DMS 273 (cell line): ENCODE results near the gene TRAIP.
"Not testable (repeated sequence)": the region's sequence is repeated elsewhere in the genome, so short reads cannot be mapped to it uniquely, and the experiment has no call there.

Experiments used
- DNase-seq: peaks from one replicate; lab custom pipeline; 2025; ENCODE audit not compliant: unreplicated experiment; lab: John Stamatoyannopoulos, UW

TRAIP gene

DNA sequence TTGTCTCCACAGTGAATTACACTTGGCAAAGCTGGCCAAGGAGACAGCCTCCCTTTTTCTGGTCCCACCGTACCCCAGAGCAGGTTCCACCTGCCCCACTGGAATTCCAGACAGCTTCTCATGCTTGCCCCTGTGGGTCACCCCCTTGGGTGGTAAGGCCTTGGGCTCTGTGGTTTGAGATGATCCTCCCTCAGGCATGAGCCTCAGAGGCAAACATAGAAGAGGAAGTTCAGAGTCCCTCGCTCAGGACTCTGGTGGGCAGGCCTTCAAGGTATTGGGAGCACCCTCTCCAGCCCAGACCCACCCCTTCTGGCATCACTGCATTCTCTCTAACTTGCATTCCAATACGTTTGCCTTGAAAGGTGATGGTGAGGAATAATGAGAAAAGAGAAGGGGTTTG is 25.0 kb downstream of the TRAIP start:
- no peak for DNase-seq

GRCh38 chr3:49826016-49826415 is 30.3 kb downstream of the TRAIP start:
- no peak for DNase-seq

DNA sequence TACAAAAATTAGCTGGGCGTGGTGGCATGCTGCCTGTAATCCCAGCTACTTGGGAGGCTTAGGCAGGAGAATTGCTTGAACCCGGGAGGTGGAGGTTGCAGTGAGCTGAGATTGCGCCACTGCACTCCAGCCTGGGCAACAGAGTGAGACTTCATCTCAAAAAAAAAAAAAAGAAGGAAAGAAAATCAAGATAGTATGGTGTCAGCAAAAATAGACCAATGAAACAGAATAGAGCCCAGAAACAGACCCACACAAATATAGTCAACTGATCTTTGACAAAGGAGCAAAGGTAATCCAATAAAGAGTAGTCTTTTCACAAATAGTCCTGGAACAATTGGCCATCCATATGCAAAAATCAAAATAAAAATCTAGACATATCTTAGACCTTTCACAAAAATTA is 33.2 kb downstream of the TRAIP start:
- DNase-seq = not testable (repeated sequence)

GRCh38 chr3:49813497-49814174 is 42.7 kb downstream of the TRAIP start, which contains the start of gene UBA7:
Gene UBA7, minus strand, starts transcription at chr3:49813953. Its CDS starts 166 bp downstream, at chr3:49813787.
- peak; percentile 51 for DNase-seq

- DNase-seq = no peak
Measured at GRCh38 chr3:49812916-49813496, 43.4 kb downstream of the TRAIP start.

DNA sequence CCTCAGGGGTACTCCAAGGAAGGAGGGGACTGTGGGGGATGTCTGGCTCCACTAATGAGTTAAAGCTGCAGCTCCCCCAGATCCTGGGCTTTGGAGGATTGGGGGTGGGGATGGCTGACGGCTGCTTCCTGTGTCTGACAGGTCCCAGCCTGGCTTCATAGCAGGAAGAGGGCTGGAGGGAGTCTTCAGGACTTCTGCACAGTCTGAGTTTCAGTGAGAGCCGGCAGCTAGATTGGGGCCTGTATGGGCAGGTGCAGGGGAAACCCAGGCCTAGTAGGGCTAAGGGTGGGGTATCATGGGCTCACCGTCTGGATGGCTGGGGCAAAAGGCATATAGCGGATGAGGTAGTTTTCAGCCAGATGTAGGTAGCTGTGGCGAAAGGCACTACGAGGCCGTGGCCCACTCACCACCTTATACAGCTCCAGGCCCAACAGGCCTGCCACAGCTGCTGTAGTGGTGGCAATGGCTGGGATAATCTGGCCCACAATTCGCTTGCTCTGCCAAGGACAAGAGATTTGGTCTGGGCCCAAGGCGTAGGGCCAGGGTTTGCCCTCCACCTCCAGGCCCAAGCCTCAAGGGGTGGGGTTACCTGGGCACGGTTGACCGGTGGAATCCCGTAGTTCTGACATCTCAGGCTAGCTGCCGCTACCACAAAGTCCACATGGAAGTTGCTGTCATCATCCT is 48.8 kb downstream of the TRAIP start:
- DNase-seq = no peak

- DNase-seq = no peak
Measured at GRCh38 chr3:49806850-49807249, 49.5 kb downstream of the TRAIP start.

GRCh38 chr3:49805897-49806701 is 50.3 kb downstream of the TRAIP start:
- DNase-seq = peak; percentile 29

DNA sequence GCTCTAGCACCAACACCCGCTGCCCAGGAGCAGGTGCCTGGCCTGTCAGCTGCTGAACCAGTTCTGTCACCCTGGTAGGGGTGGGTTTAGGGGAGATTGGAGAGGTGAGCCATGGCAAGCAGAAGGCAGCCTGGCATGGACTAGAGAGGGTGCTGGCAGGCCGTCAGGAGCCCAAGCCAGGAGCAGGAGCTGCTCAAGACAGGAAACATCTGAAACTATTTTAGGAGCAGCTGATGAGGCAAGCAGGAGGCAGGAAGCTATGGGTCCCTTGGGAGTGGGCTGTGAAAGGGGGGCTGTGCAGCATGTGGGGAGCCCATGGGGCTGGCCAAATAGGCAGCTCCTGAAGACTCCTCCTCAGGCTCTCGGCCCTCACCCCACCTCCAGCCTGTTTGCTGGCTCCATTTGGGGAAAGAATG is 51.0 kb downstream of the TRAIP start:
- peak; percentile 84 for DNase-seq

DNA sequence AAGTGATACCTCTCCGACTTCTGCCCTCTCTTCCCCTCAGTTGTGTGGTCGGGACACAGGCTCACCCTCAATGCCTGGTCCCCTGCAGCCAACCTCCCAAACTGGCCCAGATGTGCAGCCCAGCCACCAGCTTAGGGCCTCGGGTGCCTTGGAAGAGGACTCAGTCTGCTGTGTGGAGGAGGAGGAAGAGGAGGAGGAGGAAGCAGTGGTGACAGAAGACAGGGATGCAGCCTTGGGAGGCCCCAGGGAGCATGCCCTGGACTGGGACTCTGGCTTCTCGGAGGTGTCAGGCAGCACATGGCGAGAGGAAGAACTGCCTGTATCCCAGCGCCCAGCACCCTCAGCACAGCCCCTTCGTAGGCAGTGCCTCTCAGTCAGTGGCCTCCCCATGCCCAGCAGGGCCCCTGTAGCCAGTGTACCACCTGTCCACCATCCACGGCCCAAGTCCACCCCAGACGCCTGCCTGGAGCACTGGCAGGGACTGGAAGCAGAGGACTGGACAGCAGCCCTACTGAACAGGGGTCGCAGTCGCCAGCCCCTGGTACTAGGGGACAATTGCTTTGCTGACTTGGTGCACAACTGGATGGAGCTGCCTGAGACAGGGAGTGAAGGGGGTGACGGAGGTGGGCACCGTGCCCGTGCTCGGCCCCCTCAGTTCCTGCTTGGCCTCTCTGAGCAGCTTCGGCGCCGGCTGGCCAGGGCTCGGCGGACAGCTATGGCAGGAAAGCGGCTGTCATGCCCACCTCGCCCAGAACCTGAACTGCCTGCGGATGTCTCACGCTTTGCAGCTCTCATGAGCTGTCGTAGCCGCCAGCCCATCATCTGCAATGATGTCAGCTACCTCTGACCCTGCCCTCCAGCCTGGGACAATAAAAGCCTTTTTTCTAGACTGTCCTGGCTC is 52.0 kb downstream of the TRAIP start:
- DNase-seq = peak; percentile 39

- DNase-seq = peak; percentile 91
Measured at GRCh38 chr3:49803465-49804140, 52.8 kb downstream of the TRAIP start.

GRCh38 chr3:49802719-49803464 is 53.5 kb downstream of the TRAIP start, which contains the start of gene INKA1:
Gene INKA1, plus strand, starts transcription at chr3:49803261. Its CDS starts 132 bp downstream, at chr3:49803393.
- DNase-seq = peak; percentile 92

- DNase-seq = no peak
Measured at GRCh38 chr3:49801160-49801559, 55.2 kb downstream of the TRAIP start.

- DNase-seq = no peak
Measured at GRCh38 chr3:49799761-49800160, 56.6 kb downstream of the TRAIP start, which contains the start of gene CDHR4. Gene CDHR4, minus strand, starts transcription at chr3:49799873. Its CDS starts 61 bp downstream, at chr3:49799812.

DNA sequence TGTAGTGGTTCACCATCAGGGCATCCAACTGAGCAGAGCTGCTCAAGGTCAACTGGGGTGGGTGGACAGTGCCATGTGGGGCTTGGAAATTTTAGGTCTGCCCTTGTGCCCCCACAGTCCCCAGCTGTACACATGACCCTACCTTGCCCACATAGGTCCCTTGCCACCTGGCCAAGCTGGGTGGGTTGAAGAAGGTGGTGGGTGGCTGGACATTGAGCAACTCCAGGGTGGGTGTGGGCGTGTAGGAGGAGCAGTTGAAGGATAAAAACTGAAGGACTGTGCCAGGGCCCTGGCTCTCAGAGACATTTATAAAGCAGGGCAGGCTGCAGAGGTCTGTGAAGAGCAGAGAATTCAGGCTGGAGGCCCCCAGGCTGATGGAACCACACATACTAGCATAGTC is 57.3 kb downstream of the TRAIP start:
- DNase-seq = no peak

DNA sequence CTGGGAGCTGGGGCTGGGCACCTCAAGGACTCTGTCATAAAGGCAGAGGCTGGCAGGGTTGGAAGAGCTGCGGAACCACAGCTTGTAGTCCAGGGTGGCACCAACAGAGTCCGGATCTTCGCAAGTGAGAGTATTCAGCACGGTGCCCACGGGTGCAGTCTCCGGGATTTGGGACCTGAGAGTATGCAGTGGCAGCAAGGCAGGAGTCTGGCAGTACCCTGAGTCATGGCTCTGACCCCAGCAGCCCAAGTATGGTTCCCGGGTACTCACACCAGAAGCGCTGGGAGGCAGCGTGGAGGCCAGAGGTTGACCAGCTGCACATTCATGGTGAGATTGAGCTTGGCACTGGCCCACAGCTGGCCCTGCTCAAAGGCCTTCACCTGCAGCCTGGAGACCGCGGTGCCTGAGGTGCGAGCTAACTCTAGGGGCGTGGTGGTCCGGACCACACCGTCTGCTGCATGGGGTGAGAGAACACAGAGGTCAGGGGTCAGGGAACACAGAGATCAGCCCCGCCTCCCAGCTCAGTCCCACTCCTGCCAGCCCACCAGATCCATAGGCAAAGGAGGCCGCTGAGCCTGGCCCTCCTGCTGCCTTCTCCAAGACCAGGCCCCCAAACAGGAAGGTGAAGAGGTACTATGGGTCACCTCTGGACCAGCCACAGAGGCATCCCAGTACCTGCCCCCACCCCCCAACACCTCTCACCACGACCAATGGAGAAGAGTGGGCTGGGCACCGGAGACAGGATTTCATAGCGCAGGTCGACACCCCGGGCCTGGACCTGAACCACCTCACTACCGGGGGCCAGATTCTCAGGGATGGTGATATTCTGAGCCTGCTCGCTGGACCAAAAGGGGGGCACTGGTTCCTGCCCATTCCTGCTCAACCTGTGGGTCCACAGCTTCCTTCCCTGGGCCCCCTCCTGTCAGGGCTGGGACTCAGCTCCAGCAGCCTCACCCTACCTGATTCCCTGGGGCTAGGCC is 61.1 kb downstream of the TRAIP start:
- no peak for DNase-seq

DNA sequence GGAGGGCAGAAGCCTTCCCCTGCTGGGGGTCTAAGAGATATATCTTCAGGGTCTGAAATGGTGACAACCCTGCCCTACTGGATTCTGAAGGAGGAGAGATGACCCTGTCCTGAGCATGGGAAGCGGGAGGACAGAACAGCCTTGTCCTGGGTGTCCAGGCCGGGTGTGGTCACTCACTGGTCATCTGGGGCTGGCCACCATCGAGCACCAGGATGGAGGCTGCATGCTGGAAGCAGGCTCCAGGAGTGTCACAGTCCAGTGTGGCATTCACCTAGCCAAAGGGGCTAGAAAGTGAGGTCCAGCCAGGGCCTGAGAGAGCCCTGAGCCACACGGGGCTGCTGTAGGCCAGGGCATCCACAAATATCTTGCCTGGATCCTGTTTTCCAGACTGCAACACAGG is 61.9 kb downstream of the TRAIP start:
- no peak for DNase-seq
